Activated T-cell treated with anti-CD3 and anti-CD28 coated beads for 1 hour (primary cell): Measurements from ENCODE around the gene IFI44.

Source experiments
- DNase-seq: peaks from one replicate; pipeline ENCODE4 v3.0.0-alpha.2; 2020; ENCODE audit warnings: low read depth

The IFI44 gene

GRCh38 chr1:78649628-78650027 lies at the start of gene IFI44:
Gene IFI44 (plus strand): TSS chr1:78649831. CDS start chr1:78650196, 365 bp downstream.
- peak; percentile 67 for DNase-seq

- no peak for DNase-seq
Measured at GRCh38 chr1:78601068-78601467, 48.6 kb upstream of the IFI44 start.

GRCh38 chr1:78603206-78603605 lies 46.4 kb upstream of the IFI44 start:
- DNase-seq = no peak

DNA sequence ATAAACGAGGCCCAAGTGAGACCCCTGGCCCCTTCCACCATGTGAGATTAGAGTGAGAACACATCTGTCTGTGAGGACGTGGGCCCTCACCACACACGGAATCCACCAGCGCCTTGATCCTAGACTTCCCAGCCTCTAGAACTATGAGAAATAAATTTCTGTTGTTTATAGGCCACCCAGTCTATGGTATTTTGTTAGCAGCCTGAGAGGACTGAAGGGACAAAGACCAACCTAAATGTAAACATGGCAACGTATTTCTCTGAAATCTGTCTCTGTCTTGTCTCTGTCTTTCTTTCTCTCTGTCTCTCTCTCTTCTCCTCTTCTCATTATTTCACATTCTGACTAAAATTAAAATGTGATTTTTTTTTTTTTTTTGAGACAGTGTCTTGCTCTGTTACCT lies 45.0 kb upstream of the IFI44 start:
- no peak for DNase-seq

DNA sequence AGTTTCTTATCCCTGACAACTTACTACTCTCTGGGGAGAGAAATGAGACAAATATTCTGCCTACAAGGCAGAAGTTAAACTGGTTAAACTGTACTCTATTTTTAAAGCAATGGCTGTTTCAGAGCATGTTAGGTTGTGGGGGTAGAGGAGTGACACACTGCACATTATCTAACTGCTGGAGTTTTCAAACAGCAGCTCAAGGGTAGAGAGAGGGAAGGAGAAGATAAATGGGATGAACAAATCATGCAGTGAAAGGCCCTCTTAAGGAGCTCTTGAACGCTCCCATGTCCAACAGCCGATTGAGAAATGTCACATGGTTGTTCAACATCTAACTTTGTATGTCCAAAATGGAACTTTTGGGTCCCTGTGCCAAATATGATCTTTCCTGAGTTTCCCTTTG lies 43.4 kb upstream of the IFI44 start:
- no peak for DNase-seq

GRCh38 chr1:78607334-78607927 lies 42.2 kb upstream of the IFI44 start:
- DNase-seq = no peak

DNA sequence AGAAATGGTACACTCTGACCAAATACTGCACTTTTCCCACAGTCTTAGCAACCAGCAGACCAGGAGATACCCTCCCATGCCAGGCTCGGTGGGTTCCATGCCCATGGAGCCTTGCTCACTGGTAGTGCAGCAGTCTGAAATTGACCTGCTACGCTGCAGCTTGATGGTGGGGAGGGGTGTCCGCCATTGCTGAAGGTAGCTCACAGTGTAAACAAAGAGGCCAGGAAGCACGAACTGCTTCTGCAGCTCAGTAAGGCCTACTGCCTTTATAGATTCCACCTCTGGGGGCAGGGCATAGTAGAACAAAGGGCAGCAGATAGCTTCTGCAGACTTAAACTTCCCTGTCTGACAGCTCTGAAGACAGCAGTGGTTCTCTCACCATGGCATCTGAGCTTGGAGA lies 41.7 kb upstream of the IFI44 start:
- DNase-seq = no peak

- no peak for DNase-seq
Measured at GRCh38 chr1:78617615-78618026, 32.0 kb upstream of the IFI44 start.

DNA sequence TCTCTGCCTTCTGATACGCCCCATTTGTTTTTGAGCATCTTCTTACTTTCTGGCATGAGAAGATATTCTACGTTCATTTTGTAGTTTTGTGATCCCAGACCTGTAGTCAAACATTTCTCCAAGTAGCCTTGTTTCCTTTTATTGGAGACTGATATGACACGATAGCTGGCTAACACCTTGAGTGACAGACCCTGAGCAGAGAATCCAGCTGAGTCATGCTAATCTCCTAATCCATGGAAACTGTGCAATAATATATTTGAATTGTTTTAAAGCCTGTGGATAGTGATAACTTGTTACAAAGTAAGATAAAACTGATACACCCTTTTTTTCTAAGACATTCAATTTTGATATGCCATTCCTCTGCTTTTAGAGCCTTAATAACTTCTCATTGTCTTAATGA lies 30.6 kb upstream of the IFI44 start:
- no peak for DNase-seq

DNA sequence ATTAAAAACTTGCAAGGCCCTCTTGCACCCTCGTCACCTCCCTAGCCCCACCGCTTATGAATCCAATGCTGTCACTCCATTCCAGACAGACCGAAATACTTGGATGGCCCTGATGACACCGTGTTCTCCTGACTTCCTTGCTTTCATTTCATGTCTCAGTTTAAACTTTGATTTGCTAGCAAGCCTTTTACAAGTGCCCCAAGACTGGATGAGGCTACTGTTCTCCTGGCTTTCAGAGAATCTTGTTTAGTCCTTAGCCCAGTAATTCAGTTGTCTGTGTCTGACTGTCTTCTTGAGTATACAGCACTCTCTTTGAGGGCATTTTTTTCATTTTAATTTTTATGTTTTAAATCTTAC lies 30.2 kb upstream of the IFI44 start:
- no peak for DNase-seq

DNA sequence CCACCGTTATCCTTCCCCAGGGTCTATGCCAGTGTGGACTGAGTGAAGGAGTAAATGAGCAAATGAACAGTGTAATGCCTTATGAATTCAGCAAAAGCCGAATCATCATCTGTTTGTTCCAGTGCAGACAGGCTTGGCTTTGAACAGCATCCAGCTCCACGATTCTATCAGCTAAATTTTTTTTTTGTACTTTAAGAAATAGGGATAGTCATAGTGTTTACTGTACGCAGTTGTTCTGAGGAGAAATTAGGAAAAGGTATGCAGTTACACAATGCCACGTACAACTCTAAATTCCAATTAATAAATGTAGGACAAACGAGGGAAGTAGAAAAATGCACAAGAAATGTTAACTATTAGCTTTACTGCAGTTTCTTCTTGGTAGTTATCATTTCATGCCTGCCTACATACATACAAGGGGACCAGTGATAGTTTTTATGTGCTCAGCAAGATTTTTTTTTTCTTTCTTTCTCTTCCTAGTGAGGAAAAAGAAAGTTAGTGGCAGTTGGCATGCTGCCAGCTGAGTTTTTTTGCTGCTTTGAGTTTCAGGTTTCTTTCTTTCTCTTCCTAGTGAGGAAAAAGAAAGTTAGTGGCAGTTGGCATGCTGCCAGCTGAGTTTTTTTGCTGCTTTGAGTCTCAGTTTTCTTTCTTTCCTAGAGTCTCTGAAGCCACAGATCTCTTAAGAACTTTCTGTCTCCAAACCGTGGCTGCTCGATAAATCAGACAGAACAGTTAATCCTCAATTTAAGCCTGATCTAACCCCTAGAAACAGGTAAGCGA lies 29.6 kb upstream of the IFI44 start, which contains the start of gene IFI44L:
Gene IFI44L (plus strand): TSS at position 646 of the 777 bp plus-strand sequence. CDS start 7,468 bp downstream, outside the sequence.
- peak; percentile 64 for DNase-seq

DNA sequence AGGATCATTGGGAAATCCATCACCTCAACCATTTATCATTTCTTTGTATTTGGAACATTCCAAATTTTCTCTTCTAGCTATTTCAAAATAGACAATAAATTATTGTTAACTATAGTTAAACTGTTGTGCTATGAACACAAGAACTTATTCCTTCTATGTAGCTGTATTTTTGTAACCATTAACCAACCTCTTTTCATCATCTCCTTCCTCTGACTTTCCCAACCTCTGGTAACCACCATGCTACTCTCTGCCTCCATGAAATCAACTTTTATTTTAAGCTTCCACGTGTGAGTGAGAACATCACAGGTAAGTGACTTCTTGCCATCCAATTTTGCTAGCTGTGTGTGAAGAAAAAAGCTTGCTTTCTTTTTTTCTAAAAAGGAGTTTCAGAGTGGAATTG lies 29.0 kb upstream of the IFI44 start:
- no peak for DNase-seq

GRCh38 chr1:78622548-78622947 lies 27.1 kb upstream of the IFI44 start:
- no peak for DNase-seq

GRCh38 chr1:78624035-78624434 lies 25.6 kb upstream of the IFI44 start:
- DNase-seq = no peak

DNA sequence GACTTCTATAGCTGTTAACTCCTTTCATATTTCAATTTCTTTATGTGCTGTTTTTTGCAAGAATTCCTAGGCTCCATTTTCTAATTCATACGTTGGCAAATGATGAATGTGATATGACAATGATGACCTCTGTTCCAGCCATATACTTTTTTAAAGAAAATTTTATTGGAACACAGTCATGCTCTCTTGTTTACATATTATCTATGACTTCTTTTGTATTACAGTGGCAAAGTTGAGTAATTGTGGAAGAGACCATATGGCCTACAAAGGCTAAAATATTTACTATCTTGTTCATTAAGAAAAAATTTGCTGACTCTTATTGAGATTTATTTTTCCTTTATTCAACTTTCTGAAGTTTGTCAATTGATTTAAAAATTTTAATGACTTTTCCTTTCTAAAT lies 22.3 kb upstream of the IFI44 start:
- no peak for DNase-seq

- DNase-seq = no peak
Measured at GRCh38 chr1:78630600-78630999, 19.0 kb upstream of the IFI44 start.

DNA sequence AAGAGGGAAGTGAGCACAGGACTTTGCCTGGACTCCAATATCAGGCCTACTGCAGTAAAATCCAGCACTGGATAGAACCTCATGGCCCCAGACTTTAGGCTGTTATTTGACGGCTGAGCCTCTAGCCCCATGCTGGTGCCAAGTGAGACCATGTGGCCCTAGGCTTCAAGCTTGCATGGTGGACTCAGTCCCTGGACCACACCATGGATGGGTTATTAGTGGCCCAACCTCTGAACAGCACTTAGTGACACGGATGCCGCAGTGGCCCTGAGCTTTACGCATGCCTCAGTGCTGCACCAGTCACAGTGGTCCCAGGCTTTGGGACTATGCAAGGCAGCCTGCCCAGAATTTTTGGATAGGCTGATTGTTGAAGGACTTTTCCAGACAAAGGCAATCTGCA lies 16.4 kb upstream of the IFI44 start:
- no peak for DNase-seq

- DNase-seq = no peak
Measured at GRCh38 chr1:78640462-78640861, 9.2 kb upstream of the IFI44 start.

DNA sequence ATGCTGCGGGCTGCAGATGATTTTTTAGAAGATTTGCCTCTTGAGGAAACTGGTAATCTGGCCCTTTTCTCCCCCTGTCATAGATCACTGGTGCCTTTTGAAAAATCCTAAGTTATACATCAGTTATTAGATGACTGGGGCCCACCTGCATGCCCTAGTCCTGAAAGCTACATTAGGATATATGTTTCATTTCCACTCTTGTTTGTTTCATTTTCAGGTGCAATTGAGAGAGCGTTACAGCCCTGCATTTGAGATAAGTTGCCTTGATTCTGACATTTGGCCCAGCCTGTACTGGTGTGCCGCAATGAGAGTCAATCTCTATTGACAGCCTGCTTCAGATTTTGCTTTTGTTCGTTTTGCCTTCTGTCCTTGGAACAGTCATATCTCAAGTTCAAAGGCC lies 8.1 kb upstream of the IFI44 start:
- DNase-seq = no peak

DNA sequence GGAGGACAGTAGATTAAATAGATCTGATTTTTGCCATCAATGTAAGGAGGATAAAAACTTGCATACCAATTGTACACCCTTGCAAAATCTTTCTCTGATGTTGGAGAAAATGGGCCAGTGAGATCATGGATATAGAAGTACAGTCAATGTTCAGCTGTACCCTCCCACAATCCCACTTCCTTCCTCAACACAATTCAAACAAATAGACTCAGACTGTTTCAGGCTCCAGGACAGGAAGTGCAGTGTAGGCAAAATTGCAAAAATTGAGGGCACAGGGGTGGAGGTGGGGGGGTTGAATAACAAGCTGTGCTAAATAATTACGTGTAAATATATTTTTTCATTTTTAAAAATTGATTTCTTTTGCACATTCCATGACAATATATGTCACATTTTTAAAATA lies 3.9 kb upstream of the IFI44 start:
- no peak for DNase-seq

GRCh38 chr1:78647238-78647637 lies 2.4 kb upstream of the IFI44 start:
- DNase-seq = no peak

DNA sequence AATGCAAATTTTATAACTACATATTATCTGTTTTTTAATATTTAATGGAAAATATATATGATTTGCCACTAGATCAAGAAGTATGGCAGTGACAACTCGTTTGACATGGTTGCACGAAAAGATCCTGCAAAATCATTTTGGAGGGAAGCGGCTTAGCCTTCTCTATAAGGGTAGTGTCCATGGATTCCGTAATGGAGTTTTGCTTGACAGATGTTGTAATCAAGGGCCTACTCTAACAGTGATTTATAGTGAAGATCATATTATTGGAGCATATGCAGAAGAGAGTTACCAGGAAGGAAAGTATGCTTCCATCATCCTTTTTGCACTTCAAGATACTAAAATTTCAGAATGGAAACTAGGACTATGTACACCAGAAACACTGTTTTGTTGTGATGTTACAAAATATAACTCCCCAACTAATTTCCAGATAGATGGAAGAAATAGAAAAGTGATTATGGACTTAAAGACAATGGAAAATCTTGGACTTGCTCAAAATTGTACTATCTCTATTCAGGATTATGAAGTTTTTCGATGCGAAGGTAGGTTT lies 556 bp downstream of the IFI44 start:
- DNase-seq = no peak

DNA sequence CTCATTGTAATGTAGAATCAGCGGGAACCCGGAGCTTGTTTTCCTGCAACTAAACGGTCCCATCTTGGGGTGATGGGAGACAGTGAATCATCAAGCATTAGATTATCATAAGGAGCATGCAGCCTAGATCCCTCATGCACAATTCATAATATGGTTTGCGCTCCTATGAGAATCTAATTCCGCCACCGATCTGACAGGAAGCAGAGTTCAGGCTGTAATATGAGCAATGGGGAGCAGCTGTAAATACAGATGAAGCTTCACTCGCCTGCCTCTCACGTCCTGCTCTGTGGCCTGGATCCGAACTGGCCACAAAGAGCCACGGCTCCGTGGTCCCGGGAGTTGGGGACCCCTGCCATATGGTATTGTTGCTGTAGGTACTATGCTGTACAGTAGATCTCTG lies 1.6 kb downstream of the IFI44 start:
- DNase-seq = no peak
